Posterior vena cava (tissue), 2 donors: Measurements from ENCODE around the gene CHCHD10. TPM values are rescaled to one million over a fixed set of nuclear protein-coding genes. Genes with fewer than 3 reads are reported as not detected.
A peak's percentile ranks its signal among the peaks of the same experiment; 100 is the strongest.

Experiments used
- DNase-seq: peaks from one replicate; pipeline ENCODE4 v3.0.0-alpha.2; 2020; ENCODE audit warnings: low spot score
- intact Hi-C, 2 donors: fragments of 100-400 bp; cut with DNase I; formaldehyde crosslinking; loops; one replicate each; pipeline versions ENCODE4 v1.14.1 to v1.14.2; 2022 to 2023
- total RNA-seq, 2 donors: library from RNA; stranded (reverse); fragmentation: NEBNext Ultra II Directional; extraction: Animal tissue kit (Norgen Biotek cat#: 25700); gene quantifications; one replicate each; pipeline ENCODE4 v1.2.1, GENCODE V29; 2021
- donor health status: DM: yes; HTN: yes; CAD: no.
- donor health status: DM: yes; HTN: yes; CAD: no.

Gene CHCHD10
- total RNA-seq, 2 donors from 2014 or later = 59.0 to 68.7 TPM

DNA sequence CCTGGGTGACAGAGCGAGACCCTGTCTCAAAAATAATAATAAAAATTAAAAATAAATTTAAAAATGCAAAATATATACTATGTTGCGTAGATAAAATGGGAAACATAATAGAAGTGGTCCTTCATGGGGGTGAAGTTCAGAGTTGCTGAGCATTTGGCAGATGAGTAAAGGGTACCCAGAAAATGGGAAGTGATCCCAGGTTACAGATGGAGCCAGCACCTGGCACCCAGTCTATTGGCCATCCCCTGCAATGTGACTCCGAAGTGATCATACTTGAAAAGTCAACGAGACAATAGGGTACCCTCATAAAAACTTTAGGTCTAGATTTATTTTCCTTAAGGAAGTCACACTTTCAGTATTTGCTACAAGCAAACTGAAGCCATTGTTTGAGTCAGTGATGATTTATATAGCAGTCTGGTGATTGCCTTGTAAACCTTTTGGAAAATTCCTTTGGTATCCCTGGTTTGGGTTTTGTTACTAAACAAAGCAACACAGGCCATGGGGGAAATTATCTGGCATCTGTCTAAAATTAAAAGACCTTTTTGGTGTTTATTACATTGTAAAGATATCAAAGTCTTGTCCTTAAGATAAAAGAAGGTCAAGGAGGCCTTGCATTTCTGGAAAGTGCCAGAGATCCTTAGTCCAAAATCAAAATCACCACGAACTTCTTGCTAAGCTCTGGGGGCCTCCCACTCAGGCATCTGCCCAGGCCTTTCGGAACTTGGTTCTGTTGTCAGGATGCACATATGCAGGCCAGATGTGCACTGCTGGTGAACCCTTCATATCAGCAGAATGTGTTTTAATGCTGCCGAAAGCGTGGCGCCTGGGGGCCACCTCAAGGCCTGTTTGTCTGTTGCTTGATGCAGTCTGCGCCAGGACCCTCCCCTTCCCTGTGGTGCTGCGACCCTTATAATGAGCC is 23.3 kb upstream of the CHCHD10 start:
- intact Hi-C loops = no loop called here
- DNase-seq = peak; percentile 84

DNA sequence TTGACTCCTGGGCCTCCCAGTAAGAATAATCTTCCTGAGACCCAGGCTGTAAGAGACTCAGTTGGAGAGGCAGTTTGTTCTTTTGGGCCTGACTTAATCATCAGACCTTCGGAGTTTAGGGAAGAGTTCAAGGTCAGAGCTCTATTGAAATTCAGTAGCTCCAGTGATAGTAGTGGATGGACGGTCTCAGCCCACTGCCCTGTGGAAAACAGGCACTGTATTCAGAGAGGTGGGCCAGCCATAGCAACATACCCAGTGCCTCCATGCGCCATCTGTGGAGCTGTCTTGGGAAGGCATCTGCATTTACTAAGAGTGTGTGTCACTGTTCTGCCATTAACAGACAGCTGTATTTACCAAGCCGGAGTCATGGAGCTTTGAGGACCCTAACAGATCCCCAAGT is 21.9 kb upstream of the CHCHD10 start:
- no peak for DNase-seq
- intact Hi-C loops = no loop called here

DNA sequence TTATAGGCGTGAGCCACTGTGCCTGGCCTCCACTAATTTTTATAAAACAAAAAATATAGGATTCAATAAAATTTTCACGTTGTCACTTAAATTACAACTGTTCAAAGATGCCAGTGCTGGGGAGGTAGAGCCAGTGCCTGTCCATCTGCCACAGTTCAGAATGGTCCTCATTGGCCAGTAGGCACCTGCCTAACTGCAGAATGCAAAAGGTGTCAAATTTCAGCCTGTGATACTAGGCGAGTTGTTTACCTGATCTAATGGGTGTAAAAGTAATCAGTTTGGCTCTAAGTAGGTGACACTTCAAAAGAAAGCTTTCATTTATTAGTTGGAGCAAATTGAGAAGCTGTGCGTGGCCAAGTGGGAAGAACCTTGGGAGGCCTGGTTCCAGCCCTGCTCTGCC is 21.3 kb upstream of the CHCHD10 start:
- DNase-seq = no peak
- intact Hi-C loops = no loop called here

DNA sequence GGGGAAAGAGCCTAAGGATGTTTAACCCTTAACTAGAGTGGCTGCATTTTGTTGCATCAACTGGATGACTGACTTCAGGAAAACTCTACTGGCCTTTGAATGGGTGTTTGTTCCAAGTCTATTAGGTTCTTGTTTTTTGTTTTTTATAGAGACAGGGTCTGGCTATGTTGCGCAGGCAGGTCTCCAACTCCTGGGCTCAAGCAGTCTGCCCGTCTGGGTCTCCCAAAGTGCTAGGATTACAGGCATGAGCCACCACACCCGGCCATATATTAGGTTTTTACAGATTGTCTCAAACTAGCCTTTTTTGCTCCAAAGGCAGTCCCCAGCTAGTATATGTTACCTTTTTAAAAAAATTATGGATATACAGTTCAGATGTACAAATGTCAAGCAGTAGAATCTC is 20.1 kb upstream of the CHCHD10 start:
- intact Hi-C loops = no loop called here
- DNase-seq = no peak

DNA sequence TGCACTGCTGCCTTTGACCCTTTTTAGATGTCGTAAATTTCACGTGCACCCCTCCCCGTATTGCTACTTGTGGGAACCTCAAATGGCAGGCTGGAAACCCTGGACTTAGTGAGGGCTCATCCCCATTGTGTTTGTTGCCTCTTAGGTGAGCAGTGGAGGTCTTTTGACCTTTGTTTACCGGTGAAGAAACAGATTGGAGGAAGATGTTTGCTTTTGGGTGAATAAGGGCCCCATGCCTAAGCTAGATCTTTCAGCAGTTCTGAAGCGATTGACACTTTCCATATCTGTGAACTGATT is 19.8 kb upstream of the CHCHD10 start:
- intact Hi-C loops = no loop called here
- no peak for DNase-seq

DNA sequence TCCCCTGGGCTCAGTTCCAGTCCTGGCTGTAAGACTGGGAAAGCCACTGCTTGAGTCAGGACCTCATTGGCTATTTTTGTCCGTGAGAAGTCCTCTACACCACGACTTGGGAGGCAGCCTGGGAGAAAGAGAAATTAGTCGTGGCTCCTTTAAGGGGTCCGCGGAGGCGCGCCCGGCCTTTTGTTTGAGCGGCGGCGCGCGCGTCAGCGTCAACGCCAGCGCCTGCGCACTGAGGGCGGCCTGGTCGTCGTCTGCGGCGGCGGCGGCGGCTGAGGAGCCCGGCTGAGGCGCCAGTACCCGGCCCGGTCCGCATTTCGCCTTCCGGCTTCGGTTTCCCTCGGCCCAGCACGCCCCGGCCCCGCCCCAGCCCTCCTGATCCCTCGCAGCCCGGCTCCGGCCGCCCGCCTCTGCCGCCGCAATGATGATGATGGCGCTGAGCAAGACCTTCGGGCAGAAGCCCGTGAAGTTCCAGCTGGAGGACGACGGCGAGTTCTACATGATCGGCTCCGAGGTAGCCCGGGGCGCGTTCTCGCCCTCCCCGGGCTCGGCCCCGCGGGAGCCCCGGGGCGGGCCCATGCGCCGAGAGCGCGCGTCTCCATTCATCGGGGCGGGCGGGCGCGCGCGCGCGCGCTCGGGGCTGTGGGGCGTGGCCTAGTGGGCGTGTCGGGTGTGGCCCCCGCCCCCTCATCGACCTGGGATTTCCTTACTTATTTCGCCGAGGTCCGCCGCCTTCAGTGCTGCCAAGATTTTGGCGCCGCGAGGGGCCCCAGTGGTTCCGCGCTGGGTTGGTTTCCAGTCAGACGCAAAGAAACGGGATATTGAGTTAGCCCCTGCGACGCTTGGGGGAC is 19.2 kb upstream of the CHCHD10 start, which contains the start of gene SMARCB1:
TSS of gene SMARCB1 (plus strand) at position 215 of the 848 bp plus-strand sequence. CDS start at position 419, 204 bp downstream.
- intact Hi-C loops = no loop called here
- DNase-seq = peak; percentile 98

DNA sequence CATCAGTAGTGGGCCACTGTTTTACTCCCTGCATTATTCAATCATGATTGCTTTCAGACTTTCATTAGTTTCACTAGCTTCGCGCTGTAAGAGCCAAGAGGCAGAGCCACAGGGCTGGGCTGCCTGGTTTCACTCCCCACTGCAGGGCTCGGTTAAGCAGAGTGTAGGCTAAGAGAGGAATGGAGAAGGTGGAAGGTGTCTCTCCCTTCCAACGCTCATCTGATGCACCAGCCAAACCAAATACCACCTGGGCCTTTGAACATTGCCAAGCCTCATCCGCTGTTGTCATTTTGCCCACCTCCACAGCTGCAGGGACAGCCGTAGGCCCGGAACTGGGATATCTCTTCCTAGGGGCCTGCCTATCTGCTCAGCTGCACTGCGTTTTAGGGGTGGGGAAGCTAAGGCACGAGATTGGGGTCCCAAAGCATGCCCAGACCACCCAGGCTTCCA is 18.5 kb upstream of the CHCHD10 start:
- intact Hi-C loops = no loop called here

DNA sequence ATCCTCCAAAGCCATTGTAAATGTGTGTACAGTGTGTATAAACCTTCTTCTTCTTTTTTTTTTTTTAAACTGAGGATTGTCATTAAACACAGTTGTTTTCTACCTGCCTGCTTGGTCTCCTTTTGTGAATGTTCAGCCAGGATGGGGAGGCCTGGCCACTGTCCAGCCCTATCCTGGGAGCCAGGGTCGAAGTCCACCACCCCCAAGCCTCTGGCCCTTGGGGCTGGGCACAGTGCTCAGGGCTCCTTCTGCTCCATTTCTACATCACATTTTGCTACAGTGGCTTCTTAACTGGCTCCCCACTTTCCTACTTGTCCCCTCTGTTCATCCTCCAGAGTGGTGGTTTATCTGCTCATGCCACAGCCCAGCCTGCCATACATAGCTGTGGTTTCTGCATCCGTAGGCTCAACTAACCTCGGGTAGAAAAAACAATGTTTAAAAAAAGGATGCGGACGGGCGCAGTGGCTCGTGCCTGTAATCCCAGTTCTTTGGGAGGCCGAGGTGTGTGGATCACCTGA is 16.5 kb upstream of the CHCHD10 start:
- peak; percentile 48 for DNase-seq
- intact Hi-C loops = loop anchor here in 1 of 2 donors (5.0 kb wide), 1 partner anchor 63 kb away; no protein-coding TSS in a partner anchor

More for the DNA sequence above, 18.5 kb upstream of the CHCHD10 start:
- peak; percentile 54 for DNase-seq

DNA sequence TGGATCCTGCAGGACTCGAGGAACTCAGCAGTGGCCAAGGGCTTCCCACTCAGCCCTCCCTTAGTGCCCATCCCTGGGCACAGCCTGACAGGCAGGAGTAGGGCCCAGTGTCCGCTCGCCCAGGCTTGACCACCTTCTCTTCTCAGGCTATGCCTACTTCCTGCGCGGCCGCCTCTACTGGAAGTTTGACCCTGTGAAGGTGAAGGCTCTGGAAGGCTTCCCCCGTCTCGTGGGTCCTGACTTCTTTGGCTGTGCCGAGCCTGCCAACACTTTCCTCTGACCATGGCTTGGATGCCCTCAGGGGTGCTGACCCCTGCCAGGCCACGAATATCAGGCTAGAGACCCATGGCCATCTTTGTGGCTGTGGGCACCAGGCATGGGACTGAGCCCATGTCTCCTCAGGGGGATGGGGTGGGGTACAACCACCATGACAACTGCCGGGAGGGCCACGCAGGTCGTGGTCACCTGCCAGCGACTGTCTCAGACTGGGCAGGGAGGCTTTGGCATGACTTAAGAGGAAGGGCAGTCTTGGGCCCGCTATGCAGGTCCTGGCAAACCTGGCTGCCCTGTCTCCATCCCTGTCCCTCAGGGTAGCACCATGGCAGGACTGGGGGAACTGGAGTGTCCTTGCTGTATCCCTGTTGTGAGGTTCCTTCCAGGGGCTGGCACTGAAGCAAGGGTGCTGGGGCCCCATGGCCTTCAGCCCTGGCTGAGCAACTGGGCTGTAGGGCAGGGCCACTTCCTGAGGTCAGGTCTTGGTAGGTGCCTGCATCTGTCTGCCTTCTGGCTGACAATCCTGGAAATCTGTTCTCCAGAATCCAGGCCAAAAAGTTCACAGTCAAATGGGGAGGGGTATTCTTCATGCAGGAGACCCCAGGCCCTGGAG is 15.7 kb upstream of the CHCHD10 start:
- intact Hi-C loops = loop anchor here in 1 of 2 donors (5.0 kb wide), 1 partner anchor 64 kb away; no protein-coding TSS in a partner anchor

DNA sequence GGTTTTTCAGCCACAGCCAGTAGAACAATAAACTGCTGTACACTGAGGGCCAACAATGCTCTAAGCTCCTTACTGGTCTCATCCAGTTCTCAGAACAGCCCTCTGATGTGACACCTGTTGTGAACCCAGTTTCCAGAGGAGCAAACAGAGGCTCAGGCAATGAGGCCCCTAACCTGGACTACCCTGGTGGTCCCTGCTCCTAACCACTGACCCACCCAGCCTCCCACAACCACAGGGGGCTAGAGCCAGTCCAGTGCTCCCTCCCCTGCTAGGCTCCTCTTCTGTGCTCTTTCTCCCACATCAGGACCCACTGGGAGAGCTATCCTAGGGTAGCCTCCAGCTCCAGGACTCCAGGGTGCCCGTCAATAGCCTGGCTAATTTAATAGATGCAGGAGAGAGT is 14.9 kb upstream of the CHCHD10 start:
- intact Hi-C loops = loop anchor here in 1 of 2 donors (5.0 kb wide), 1 partner anchor 65 kb away; no protein-coding TSS in a partner anchor
- no peak for DNase-seq

More for the DNA sequence above, 15.7 kb upstream of the CHCHD10 start:
- peak; percentile 67 for DNase-seq

DNA sequence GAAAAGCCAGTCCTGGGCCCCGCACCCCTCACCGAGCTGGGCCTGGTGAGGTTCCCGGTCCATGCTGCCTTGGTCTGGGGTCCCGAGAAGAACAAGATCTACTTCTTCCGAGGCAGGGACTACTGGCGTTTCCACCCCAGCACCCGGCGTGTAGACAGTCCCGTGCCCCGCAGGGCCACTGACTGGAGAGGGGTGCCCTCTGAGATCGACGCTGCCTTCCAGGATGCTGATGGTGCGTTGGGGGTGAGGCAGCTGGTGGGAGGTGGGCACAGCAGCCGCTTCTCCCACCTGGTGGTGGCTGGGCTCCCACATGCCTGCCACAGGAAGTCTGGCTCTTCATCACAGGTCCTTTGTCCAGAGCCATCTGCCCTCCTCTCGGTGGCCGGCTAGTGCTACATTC is 14.5 kb upstream of the CHCHD10 start:
- peak; percentile 49 for DNase-seq
- intact Hi-C loops = loop anchor here in 1 of 2 donors (5.0 kb wide), 1 partner anchor 65 kb away; no protein-coding TSS in a partner anchor

DNA sequence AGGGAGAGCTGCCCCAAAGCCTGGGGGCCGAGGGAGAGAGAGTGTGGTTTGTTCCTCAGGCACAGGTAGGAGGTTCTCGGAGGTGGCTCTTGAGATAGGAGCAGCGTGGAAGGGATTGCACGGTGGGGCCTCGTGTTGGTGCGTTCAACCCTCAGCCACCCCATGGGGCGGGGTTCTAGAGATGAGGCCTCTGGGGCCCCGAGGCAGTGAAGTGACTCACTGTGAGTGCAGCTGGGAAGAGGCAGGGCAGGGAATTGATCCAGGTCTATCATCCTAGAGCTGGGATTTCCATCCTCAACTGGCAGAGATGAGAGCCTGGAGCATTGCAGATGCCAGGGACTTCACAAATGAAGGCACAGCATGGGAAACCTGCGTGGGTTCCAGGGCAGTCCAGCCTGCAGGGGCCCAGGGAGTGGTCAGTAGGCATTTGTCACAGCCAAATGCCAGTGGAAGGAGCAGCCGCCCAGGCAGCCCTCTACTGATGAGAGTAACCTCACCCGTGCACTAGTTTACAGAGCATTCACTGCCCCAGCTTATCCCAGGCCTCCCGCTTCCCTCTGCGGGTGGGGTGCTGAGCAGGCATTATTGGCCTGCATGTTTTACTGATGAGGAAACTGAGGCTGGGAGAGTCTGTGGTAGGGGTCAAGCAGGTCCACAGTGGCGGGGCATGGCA is 13.9 kb upstream of the CHCHD10 start:
- intact Hi-C loops = loop anchor here in 1 of 2 donors (5.0 kb wide), 1 partner anchor 66 kb away; no protein-coding TSS in a partner anchor
- peak; percentile 90 for DNase-seq

DNA sequence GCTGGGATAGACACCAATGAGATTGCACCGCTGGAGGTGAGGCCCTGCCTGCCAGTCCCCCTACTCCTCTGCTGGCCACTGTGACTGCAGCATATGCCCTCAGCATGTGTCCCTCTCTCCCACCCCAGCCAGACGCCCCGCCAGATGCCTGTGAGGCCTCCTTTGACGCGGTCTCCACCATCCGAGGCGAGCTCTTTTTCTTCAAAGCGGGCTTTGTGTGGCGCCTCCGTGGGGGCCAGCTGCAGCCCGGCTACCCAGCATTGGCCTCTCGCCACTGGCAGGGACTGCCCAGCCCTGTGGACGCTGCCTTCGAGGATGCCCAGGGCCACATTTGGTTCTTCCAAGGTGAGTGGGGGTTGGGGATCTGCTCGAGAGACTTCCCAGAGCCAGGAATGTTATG is 13.3 kb upstream of the CHCHD10 start:
- peak; percentile 76 for DNase-seq
- intact Hi-C loops = loop anchor here in 1 of 2 donors (5.0 kb wide), 1 partner anchor 66 kb away; no protein-coding TSS in a partner anchor

DNA sequence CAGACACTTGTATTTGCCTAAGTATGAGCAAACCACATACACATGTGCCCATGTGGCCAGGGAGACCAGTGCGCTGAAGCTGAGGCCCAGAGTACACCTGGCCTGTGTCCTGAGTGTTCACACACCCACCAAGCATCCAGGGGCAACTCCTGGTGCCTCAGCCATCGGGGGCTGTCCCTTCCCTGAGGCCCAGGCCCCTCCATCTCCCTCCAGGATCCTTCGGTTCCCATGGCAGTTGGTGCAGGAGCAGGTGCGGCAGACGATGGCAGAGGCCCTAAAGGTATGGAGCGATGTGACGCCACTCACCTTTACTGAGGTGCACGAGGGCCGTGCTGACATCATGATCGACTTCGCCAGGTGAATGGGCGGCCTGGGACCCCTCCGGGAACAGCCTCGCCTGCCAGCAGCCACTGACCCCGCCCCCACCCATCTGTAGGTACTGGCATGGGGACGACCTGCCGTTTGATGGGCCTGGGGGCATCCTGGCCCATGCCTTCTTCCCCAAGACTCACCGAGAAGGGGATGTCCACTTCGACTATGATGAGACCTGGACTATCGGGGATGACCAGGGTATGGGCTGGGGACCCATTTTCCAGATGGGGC is 12.5 kb upstream of the CHCHD10 start:
- peak; percentile 71 for DNase-seq
- intact Hi-C loops = loop anchor here in 1 of 2 donors (5.0 kb wide), 1 partner anchor 67 kb away; no protein-coding TSS in a partner anchor

DNA sequence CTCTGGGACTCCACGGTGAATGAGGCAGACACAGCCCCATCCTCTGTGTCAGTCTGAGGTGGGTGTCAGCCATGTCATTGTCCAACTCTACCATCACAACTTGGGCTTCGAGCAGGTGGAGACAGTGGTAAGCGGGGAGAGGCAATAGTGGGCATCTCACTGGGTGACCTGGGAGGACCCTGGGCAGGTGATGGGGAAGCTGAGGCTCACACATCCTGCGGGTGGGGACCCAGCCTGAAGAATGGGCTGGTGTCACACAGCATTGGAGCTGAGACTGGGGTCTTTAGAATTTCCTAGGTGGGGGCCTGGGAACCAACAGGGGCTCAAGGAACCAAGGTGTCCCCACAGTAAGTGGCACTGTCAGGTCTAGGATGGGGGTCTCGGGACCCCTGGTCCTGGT is 12.0 kb upstream of the CHCHD10 start:
- intact Hi-C loops = loop anchor here in 1 of 2 donors (5.0 kb wide), 1 partner anchor 68 kb away; no protein-coding TSS in a partner anchor
- peak; percentile 68 for DNase-seq

DNA sequence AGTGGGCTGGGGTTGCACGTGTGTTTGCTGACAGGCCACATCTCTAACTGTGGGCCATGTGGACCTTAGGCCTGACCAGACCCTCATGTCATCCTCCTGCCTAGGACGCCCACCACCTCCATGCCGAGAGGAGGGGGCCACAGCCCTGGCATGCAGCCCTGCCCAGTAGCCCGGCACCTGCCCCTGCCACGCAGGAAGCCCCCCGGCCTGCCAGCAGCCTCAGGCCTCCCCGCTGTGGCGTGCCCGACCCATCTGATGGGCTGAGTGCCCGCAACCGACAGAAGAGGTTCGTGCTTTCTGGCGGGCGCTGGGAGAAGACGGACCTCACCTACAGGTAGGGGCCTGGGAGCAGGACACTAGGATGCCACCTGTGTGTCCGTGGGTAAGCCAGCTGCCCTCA is 11.3 kb upstream of the CHCHD10 start:
- DNase-seq = peak; percentile 58
- intact Hi-C loops = no loop called here

DNA sequence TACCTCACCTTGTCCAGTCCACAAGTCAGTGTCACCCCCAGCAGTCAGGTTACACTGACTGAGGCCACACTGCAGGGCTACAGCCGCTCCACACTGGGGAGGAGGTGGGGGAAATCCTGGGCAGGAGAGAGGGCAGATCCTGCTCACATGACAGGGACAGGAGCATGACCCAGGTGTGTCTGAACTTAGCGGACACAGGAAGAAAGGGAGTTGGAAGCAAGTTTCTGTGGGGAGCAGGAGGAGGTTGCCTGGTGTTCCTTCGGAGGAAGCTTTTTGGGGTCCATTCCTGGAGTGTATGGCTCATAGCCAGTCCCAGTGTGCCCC is 10.8 kb upstream of the CHCHD10 start:
- intact Hi-C loops = no loop called here
- DNase-seq = no peak
